Stimulated activated naive CD4-positive, alpha-beta T cell (primary cell): ENCODE data around the gene ITIH3.

Experiments
- DNase-seq, 6 experiments: peaks; one replicate each; lab custom pipeline; 2025; lab: John Stamatoyannopoulos, UW

Gene ITIH3

DNA sequence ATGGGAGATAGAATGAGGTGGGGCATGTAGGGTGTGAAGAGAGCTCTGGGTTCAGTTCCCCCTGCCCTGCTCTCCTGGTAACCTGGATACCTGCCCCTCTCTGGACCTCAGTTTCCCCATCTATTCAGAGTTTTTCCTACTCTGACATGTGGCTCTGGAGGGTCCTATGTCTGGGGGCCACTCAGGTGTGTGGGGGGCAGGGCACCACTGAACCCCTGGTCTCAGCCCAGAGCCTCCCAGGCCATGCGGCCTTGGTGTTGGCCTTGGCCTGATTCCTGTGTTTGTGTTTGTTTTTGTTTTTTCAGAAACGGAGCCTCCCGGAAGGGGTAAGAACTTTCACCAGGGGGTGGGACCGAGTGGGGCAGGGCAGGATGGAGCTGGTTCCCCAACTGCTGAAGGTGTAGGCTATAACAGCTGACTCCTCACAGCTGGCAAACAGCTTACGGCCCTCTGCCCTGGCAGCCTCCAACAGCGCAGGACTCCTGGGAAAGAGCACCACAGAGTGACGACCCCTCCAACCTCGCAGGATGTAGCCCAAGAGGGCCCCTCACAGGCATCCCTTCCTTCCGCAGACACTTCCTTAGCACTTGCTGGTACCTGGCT is 803 bp downstream of the ITIH3 start:
- DNase-seq: no peak

DNA sequence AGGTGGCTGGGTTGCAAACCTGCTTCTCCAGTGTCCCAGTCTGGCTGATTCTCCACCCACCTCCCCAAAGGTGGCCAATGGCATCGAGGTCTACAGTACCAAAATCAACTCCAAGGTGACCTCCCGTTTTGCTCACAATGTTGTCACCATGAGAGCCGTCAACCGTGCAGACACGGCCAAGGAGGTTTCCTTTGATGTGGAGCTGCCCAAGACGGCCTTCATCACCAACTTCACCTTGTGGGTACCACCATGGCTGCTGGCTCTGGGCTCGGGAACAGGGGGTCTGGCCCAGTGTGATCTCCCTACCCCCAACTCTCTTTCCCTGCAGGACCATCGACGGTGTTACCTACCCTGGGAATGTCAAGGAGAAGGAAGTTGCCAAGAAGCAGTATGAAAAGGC is 1.8 kb downstream of the ITIH3 start:
- no peak for DNase-seq

DNA sequence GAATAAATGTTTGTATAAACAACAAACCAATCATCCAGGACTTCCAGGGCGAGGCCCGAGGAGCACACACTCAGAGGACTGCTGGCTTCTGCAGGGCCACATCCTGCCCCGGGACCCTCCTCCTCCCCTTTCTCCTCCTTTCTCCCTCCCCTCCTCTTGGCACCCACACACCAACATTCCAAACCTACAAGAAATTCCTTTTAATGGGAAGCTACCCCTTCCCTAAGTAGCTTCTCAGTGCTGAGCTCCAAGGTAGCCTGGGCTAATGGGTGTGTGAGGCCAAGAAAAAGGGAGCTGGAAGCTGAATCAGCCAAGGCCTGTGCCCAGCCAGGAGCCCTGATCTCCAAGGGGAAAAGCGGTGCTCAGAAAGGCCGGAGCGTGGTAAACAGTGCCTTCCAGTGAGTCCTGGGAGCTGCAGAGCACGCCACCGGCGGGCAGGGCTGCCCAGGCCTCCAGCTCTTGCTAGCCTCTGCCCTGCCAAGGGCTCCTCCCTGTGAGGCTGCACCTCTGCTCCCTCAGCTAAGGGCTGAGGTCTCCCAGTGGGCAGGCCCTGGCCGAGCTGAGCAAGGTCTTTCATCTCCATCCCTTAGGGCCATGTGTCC is 3.9 kb downstream of the ITIH3 start:
- DNase-seq: no peak

DNA sequence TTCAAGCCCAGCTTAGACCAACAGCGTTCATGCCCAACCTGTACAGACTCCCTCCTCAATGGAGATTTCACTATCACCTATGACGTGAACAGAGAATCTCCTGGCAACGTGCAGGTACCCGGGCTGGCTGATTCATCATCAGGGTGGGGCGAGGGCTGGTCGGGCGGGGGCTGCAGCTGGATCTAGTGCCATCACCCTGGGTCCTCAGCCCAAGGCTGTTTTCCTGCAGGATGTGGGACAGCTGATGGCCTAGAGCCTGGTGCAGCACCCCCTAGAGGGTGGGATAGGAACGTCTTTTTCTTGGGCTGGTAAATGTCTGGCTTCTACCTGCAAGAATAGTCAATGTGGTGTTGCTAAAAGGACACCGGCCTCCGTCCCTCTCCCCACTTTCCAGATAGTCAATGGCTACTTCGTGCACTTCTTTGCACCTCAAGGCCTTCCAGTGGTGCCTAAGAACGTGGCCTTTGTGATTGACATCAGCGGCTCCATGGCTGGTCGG is 4.4 kb downstream of the ITIH3 start:
- DNase-seq: no peak

DNA sequence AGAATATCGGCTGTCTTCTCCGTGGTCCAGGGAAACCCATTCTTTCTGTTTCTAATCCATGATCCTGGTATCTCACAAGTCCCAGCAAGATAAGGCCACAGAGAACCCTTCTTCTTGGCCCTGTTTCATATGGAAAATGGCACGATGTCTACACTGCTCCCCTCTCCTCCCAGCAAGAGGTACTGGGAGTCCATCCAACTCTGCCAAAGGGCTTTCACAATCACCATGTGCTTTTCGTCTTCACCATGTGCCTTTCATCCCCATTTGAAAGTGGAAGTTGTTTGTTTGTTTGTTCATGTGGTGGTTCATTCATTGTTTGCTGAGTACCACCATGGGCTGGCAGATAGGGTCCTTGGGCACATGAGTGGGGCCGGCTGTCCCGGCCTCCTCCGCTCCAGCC is 5.5 kb downstream of the ITIH3 start:
- no peak for DNase-seq

DNA sequence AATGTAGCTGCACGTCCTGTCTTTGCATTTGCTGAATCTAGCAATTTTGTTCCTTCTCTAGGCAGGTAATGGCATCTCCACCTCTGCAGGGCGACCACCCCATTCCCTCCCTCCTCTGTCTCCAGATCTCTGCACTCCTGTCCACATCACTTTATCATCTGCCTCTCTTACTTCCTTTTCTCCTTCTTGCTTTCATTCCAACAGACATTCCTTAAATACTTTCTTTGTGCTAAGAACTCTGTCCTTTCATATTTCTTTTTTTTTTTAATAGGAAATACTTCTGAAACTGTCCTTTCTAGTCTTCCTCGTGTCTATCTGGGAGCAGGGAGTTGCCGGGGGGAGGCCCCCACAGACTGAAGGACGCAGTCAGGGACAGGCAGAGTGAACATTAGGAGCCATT is 7.2 kb downstream of the ITIH3 start:
- DNase-seq: no peak

DNA sequence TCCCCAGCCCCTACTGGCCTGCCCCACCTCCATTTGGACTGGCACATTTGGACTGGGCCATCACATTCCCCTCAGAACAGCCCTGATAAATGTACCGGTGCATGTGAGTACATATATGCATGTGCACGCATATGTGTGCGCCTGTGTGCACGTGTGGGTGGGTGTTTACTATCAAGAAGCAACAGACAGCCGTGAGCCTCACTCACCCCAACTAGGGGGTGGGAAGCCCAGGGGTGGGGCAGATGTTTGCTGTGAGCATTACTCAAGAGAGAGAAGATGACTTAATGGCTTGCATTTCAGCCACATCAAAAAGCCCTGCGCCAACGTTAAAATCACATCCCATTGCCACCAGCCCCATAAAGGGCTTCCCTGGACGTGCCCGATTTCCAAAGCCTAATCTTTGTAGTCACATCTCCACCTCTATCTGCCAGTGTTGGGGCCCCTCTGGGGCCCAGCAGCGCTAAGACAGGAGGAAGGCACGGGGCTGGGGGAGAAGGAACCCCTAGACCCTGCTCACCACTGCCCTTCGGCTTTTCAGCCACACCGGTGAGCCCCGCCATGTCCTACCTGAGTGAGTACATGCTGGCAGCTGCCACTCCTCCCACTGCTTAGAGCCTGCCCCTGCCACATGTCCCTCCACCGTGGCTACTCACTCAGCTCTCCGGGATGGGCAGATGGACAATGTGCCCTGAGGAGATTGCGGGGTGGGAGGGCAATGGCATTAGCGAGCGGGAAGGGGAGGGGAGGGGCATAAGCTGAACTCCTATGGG is 10.9 kb downstream of the ITIH3 start:
- no peak for DNase-seq

DNA sequence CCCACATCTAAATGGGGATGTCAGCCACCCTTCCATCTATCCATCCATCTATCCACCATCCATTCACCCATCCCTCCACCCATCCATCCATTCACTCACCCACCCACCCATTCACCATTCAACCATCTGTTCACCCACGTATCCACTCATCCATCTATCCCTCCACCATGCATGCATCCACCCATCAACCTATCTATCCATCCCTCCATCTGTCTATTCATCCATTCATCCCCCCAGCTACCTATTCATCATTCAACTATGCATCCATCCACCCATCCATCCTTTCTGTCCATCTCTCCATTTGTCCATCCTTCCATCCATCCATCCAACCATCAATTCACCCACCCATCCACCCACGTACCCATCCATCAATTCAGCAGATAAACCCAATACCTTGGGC is 14.6 kb downstream of the ITIH3 start:
- DNase-seq: no peak

DNA sequence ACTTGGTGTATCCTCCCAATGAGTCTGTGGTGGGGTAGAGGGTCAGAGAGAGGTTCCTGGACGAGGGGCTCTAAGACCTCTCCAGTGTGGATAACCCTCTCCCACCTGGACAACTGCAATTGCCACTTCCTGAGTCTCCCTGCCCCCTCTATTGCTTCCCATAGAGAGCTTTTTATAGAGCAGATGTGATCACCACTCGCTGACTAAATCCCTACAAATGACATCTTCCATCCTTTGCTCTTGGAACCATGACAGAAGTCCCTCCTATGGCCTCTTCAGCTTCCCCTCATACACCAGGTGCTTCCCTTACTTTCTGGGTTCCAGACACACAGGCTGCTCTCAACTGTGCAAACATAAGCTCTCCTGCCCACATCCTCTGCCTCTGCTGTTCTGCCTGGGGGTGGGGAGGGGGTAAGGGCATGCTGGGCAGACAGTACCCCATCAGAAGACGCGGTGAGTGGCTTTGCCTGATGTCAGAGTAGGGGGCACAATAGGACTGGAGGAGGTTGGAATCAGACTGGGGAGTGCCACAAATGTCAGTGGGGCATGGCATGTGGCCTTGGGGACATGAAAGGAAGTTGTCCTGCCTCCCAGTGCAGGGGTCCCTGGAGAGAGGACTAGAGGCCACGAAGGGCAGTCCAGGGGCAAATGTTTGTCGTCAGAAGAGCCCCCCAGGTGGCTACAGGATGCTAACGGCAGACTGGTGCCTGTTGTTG is 15.2 kb downstream of the ITIH3 start:
- no peak for DNase-seq

DNA sequence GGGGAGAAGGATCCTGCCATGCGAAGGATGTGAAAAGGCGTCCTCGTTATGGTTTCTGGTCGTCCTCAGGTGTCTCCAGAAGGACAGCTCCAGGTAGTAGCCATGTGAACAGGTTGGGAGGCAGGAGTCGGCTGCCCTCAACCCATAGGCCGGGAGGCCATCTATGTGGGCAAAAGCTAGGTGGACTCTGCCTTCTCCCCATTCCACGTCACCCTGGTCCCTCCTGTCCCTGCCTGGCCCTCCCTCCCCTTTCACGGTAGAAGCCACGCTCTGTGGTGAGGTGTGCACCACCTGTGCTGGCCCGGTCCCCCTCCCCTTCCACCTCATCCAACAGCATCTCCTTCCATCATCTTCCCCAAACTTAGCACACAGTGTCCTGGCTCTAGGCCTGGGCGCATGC is 16.3 kb downstream of the ITIH3 start:
- no peak for DNase-seq

DNA sequence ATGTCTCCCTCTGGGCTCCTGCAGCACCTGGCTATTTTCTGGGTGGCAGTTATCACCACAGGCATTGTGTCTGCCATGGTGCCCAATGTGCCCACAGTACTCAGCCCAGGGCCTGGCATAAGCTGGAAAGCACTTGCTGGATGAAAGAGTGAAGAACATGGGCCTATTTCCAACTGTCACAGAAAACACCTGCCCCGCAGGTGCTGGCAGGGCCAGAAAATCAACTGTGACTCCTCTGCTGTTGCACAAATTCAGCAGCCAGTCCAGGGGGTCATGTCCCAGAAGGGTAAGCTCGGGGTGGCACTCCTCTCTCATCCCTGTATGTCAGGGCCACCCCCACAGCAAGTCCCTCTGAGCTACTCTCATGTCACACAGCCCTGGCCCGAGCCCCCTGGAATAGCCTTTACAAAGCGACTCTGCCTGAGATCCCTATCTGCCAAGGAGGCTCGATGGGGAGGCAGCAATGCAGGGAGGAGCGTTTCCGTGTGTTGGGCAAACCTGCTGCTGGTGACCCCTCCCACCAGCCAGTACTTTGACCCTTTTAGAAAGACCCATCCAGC is 16.9 kb downstream of the ITIH3 start:
- no peak for DNase-seq

DNA sequence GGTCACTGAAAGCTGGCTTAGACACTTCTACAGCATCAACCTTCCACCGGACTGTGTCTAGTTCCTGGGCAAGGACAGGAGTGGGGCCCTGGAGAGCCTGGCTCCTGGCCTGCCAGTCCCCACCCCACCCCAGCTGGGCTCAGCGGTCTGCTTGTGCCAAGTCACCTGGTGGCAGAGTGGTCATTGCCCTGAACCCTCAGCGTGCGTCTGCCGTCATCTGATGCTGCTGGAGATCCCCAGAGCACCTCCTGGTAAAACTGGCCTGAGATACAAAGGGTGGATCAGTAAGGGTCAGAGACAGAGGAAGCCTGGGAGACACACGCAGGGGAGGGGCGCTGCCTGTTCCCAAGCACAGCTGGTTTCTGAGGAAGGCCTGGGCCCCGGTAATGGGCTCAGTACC is 19.2 kb downstream of the ITIH3 start:
- no peak for DNase-seq

DNA sequence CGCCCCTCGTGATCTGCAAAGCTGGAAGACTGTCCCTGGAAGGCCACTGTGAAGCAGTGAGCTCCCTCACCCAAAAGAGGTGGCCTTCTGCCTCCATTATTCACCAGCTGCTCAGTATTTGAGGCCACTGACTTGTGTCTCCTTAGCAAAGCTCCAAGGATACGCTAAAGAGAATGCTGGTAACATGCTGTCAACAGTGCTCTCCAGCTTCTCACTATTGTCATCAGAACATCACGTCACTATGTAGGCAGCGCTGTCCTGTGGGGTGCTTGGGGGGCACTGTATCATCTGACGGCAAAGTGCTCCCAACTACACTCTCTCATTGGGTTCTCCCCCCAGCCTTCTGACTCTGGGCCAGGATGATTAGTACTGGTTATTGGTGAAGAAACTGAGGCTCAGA is 21.6 kb downstream of the ITIH3 start:
- no peak for DNase-seq

DNA sequence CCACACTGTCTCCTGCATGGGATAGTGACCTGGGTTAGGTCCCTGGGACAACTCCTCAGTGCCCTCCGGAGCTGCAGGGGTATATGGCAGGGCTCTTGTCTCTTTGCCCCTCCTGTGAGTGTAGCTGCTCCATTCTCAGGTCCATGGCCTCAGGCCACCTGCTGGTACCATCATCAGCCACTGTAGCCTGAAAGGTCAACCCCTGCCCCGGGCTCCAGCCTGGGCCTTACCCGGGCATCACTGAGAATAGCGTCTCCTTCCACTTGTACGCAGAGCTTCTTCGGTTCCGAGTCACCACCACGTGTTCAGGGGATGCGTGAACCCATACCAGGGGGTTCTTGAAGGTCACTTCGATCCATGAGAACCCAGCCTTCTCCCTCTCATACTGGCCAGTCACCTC is 22.1 kb downstream of the ITIH3 start:
- no peak for DNase-seq

DNA sequence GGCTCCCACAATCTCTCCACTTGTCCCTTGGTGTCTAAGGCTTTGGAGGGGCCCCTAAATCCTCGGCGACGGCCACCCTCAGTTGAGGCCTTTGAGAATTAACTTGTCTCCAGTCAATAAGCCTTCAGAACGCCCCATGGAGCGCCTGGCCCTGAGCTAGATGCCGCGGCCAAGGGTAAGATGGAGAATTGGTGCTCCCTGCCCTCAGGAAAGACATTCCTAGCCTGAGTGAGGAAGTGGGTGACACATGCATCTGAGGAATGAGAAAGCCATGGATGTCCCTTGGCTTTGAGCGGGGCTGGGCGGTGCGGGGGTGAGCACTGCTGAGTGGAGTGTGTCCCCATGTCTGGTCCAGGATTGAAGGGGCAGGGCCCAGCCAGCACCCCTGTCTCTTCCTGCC is 22.6 kb downstream of the ITIH3 start:
- DNase-seq: no peak

DNA sequence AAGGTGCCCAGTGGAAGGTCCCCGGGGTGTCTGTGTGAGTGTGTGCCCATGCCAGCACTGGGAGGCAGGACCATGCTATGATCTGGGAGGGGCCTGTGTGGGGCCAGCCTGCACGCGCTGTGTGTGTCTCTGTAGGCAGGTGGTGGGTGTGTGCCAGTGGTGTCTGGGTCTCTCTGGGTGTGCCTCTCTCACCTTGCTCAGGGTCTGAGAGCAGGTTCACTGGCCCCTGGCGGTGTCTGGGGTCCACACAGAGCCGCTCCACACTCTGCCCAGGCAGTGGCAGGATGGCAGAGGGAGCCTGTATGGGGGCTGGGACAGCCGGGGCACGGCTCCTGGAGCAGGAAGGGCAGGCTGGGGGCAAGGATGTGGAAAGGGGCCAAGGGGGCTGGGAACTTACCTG is 23.3 kb downstream of the ITIH3 start:
- DNase-seq: no peak

DNA sequence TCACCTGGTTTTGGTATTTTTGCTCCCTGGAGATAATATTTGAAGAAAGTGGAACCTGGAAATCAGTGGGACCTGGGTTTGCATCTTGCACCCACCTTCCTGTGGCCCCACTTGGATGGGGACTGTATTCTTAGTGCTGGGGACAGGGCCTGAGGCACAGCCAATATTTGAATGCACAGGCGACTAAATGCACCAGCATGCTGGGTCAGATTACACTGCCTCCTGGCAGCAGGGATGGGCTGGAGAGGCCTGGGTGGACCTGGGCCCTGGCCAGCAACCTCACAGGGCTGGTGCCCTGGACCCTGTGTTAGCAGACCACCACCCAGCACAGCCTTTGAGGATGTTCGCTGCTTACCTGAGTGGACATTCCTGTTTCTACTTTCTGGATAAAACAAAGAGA is 25.3 kb downstream of the ITIH3 start:
- no peak for DNase-seq

DNA sequence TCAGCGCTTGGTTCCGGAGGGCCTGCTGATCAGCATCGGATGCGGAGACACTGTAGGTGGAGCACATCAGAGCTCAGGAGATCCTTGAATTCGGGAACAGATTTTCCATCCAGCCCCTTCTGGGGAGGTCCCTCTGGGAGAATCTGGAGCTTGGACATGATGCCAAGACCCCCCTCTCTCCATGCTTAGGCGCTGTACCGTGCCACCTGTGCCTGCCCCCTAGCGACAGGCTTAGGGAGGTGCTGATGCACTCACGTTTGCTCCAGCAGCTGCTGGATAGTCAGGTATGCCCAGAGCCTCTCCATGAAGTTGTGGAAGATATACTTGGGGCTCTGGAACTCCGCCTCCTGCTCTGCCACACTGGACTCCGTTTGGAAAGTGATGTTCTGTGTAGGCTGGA is 26.1 kb downstream of the ITIH3 start:
- DNase-seq: peak in 2 of 6 experiments; percentile 4 to 9

DNA sequence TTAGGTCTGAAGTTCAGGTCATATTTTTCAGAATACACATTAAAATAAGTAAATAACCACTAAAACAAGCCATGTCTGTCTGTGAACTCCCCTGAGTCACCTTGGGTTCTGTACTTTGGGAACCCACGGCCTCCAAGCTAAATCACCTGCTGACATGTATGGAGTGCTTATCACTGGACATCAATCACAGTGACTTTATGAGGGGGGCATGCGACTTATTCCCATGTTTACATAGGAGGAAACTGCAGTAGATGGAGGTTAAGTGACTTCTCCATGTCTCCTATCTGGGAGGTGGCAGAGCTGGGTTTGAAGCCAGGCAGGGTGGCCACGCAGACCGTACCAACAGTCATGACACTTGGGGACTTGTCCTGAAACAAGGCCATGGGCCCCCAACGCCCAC is 27.8 kb downstream of the ITIH3 start:
- DNase-seq: no peak

DNA sequence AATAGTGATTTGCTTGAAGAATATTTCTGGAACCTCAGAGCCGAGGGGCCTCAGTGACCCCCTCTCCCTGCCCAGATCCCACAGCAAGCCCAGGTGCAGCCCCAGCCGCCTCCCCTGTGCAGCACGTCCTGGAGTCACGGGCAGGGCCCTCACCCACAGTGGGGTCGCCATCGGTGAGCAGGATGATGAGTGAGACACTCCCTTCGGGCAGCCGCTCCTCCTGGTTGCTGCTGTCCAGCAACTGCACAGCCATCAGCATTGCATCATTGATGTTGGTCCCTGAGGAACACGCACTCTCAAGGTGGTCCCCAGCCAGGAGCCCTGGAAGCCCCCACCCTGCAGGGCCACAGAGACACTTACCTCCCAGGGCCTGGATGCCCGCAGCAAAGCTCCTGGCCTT is 29.4 kb downstream of the ITIH3 start:
- no peak for DNase-seq

DNA sequence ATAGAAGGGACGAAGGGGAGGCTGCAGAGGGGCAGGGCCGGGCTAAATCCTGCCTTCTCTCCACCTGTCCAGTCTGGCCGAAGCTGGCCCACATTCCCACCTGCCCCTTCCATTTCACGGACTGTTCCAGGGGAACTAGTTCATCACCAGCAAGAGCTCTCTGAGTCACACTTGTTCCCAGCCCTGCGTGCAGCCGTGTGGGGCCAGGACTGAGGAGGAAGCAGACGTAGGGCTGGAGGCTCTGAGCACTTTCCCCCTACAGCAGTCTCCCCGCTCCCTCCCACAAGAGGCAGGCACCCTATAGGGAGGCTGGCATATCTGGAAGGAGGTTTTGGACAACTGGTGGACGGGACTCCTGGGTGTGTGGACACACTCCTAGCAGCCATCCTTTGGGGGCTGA is 32.8 kb downstream of the ITIH3 start:
- DNase-seq: no peak

DNA sequence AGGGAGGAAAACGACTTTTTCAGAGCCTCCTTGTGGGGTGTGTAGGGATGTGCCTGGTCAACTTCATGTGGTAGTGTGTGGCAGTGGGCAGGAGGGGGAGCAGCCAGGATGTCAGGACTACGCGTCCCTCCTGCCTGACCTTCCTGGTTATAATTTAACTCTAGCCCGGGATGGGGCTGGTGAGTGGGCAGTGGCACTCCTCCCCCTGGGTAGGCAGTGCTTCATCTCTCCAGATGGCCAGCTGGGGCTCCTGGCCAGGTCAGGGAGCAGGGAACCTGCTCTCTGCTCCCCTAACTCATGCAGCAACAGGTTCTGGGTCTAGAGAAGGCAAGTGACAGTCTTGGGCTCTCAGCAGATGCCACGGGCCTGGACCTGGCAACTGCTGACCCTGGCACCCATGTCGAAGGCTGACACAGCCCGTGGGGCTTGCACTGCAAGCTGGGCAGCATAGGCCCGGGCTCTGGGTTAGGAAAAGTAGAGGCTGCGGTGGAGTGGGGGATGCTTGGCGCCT is 33.3 kb downstream of the ITIH3 start:
- DNase-seq: no peak
